Amniotic epithelial cell (primary cell): ENCODE data around the gene OR2T29.
"Not testable (repeated sequence)": the region's sequence is repeated elsewhere in the genome, so short reads cannot be mapped to it uniquely, and the experiment has no call there.

ENCODE experiments used
- DNase-seq: peaks from one replicate; pipeline ENCODE4 v3.0.0-alpha.2; 2010; ENCODE audit warnings: low read depth

The OR2T29 gene

DNA sequence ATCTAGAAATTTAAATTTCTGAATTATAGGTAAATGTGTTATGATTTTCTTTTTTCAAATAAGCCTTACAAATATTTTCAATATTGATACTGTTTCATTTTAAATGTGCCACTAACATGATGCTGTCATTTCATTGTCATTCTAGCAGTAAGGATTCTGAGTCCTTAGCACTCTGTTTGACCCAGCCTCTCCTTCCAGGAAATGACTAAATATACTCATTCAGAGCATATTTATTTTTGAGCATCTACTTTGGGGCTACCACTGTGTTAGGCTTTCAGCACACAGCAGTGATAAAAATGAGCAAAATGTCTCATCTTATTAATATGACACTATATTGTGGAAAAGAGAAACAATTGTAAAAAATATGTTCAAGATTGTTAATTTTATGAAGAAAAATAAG, 52.4 kb downstream of the OR2T29 start:
- DNase-seq = not testable (repeated sequence)

DNA sequence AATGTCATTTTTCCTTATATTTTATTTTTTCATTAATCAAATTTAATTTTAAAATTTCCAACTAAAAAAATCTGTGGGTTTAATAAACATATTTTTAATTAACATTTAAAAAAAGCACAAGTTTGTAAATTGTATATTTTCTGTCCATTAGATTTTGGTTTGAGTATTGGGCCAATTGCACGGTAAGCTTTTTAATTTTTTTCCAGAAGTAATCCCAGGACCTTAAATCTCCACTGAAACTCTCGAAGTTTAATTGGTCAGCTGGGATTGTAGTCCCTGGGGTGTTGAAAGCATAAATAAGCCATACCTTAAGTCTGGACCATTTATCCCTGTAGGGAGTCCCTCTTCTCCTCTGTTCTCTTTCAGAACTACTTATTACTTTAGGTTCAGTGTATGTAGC, 54.8 kb downstream of the OR2T29 start, which contains the start of gene OR2G6:
TSS of gene OR2G6 (plus strand) at position 301 of the 400 bp plus-strand sequence. CDS start 13,574 bp downstream, outside the sequence.
- not testable (repeated sequence) for DNase-seq
